Measurements from ENCODE around the gene TACR2.

The TACR2 gene

GRCh38 chr10:69416695-69417094, at the start of gene TACR2:
Gene TACR2 (minus strand): TSS chr10:69416918. CDS start chr10:69416323, 595 bp downstream.
- TF ChIP-seq MAX (IDR thresholded peaks at IDR 0.05; ENCODE audit: low read depth, low read length) (no peak), CTCF (IDR thresholded peaks at IDR 0.05; ENCODE audit: low read depth, low read length) (no peak), MYC (IDR thresholded peaks at IDR 0.05; ENCODE audit: low read depth, low read length) (no peak), POLR2A (IDR thresholded peaks at IDR 0.05; ENCODE audit: extremely low read depth, insufficient read length) (no peak)
- no peak within 1 kb of the TSS for H3K4me3 ChIP-seq (ENCODE audit: low read depth, low read length)
- DNase-seq (ENCODE audit: low read depth): no peak

GRCh38 chr10:69466158-69466490, 49.4 kb upstream of the TACR2 start:
- TF ChIP-seq MAX (IDR thresholded peaks at IDR 0.05; ENCODE audit: low read depth, low read length): no peak
- TF ChIP-seq POLR2A (IDR thresholded peaks at IDR 0.05; ENCODE audit: extremely low read depth, insufficient read length): no peak
- TF ChIP-seq MYC (IDR thresholded peaks at IDR 0.05; ENCODE audit: low read depth, low read length): no peak
- TF ChIP-seq CTCF (IDR thresholded peaks at IDR 0.05; ENCODE audit: low read depth, low read length): no peak
- H3K4me3 ChIP-seq (ENCODE audit: low read depth, low read length): no peak overlapping the region
- no peak for DNase-seq (ENCODE audit: low read depth)

GRCh38 chr10:69465457-69466157, 48.9 kb upstream of the TACR2 start:
- H3K4me3 ChIP-seq (ENCODE audit: low read depth, low read length): no peak overlapping the region
- TF ChIP-seq MAX (IDR thresholded peaks at IDR 0.05; ENCODE audit: low read depth, low read length): no peak
- no peak for TF ChIP-seq POLR2A (IDR thresholded peaks at IDR 0.05; ENCODE audit: extremely low read depth, insufficient read length)
- TF ChIP-seq CTCF (IDR thresholded peaks at IDR 0.05; ENCODE audit: low read depth, low read length): no peak
- no peak for TF ChIP-seq MYC (IDR thresholded peaks at IDR 0.05; ENCODE audit: low read depth, low read length)
- no peak for DNase-seq (ENCODE audit: low read depth)

GRCh38 chr10:69464801-69465401, 48.2 kb upstream of the TACR2 start:
- no peak for TF ChIP-seq MAX (IDR thresholded peaks at IDR 0.05; ENCODE audit: low read depth, low read length)
- TF ChIP-seq CTCF (IDR thresholded peaks at IDR 0.05; ENCODE audit: low read depth, low read length): no peak
- TF ChIP-seq POLR2A (IDR thresholded peaks at IDR 0.05; ENCODE audit: extremely low read depth, insufficient read length): no peak
- no peak for TF ChIP-seq MYC (IDR thresholded peaks at IDR 0.05; ENCODE audit: low read depth, low read length)
- no peak overlapping the region for H3K4me3 ChIP-seq (ENCODE audit: low read depth, low read length)
- peak; percentile 25 for DNase-seq (ENCODE audit: low read depth)

- no peak overlapping the region for H3K4me3 ChIP-seq (ENCODE audit: low read depth, low read length)
- DNase-seq (ENCODE audit: low read depth): no peak
- no peak for TF ChIP-seq MYC (IDR thresholded peaks at IDR 0.05; ENCODE audit: low read depth, low read length)
- TF ChIP-seq POLR2A (IDR thresholded peaks at IDR 0.05; ENCODE audit: extremely low read depth, insufficient read length): no peak
- no peak for TF ChIP-seq MAX (IDR thresholded peaks at IDR 0.05; ENCODE audit: low read depth, low read length)
- no peak for TF ChIP-seq CTCF (IDR thresholded peaks at IDR 0.05; ENCODE audit: low read depth, low read length)
Measured at GRCh38 chr10:69464401-69464800, 47.7 kb upstream of the TACR2 start.

All from NB4 (cell line).